ENCODE data around the gene GABRG3. TPM values are rescaled to one million over a fixed set of nuclear protein-coding genes. Genes with fewer than 3 reads are reported as not detected.

The GABRG3 gene
- total and polyA plus RNA-seq, 12 donors: 0.08 to 1.1 (median 0.44) TPM; not detected in 5

GRCh38 chr15:27422997-27423396 is 452.0 kb downstream of the GABRG3 start:
- Histone ChIP-seq H3K4me1 (replicated peaks in 1 of 2) (no peaks in the 10 kb centered on the region), H3K36me3 (replicated peaks in 1 of 2) (no peaks in the 10 kb centered on the region), H3K27me3 (no peaks in the 10 kb centered on the region), H3K9me3 (replicated peaks in 1 of 3) (no peaks in the 10 kb centered on the region), H3K27ac (no peak overlapping the region), H3K4me3 (no peak overlapping the region)
- intact Hi-C loops (cut with DNase I): no loop called here
- TF ChIP-seq CTCF (IDR thresholded peaks at IDR 0.05) (no peak), POLR2A (IDR thresholded peaks at IDR 0.05) (no peak)
- no peak for DNase-seq

- DNase-seq: no peak
- Histone ChIP-seq H3K27me3 (no peaks in the 10 kb centered on the region), H3K36me3 (replicated peaks in 1 of 2) (no peaks in the 10 kb centered on the region), H3K27ac (no peak overlapping the region), H3K4me1 (replicated peaks in 1 of 2) (no peaks in the 10 kb centered on the region), H3K9me3 (replicated peaks in 1 of 3) (peaks cover 0 to 6% (median 0%) of the 10 kb centered on the region in 3 donors), H3K4me3 (no peak overlapping the region)
- no peak for TF ChIP-seq CTCF (IDR thresholded peaks at IDR 0.05)
- TF ChIP-seq POLR2A (IDR thresholded peaks at IDR 0.05): no peak
- WGBS, 4 donors: 41 to 61% (median 50%) methylated on average over 1 of the region's 1 CpG
- intact Hi-C loops (cut with DNase I): no loop called here
These were observed 455.8 kb downstream of the GABRG3 start for GRCh38 chr15:27426805-27427204.

GRCh38 chr15:27427276-27427675 is 456.3 kb downstream of the GABRG3 start:
- intact Hi-C loops (cut with DNase I): no loop called here
- WGBS, 4 donors: 82 to 95% (median 91%) methylated on average over 1 of the region's 1 CpG
- H3K4me1 ChIP-seq (replicated peaks in 1 of 2): no peaks in the 10 kb centered on the region
- DNase-seq: no peak
- H3K9me3 ChIP-seq (replicated peaks in 1 of 3): peaks cover 0 to 6% (median 0%) of the 10 kb centered on the region in 3 donors
- no peak overlapping the region for H3K27ac ChIP-seq
- no peaks in the 10 kb centered on the region for H3K27me3 ChIP-seq
- H3K4me3 ChIP-seq: no peak overlapping the region
- no peaks in the 10 kb centered on the region for H3K36me3 ChIP-seq (replicated peaks in 1 of 2)
- TF ChIP-seq POLR2A (IDR thresholded peaks at IDR 0.05) (no peak), CTCF (IDR thresholded peaks at IDR 0.05) (no peak)

- intact Hi-C loops (cut with DNase I): no loop called here
- no peaks in the 10 kb centered on the region for H3K27me3 ChIP-seq
- H3K4me1 ChIP-seq (replicated peaks in 1 of 2): no peaks in the 10 kb centered on the region
- H3K36me3 ChIP-seq (replicated peaks in 1 of 2): no peaks in the 10 kb centered on the region
- TF ChIP-seq CTCF (IDR thresholded peaks at IDR 0.05): no peak
- no peak for TF ChIP-seq POLR2A (IDR thresholded peaks at IDR 0.05)
- H3K4me3 ChIP-seq: no peak overlapping the region
- WGBS, 4 donors: 82 to 96% (median 93%) methylated on average over 3 of the region's 3 CpGs
- peaks cover 0 to 6% (median 0%) of the 10 kb centered on the region in 3 donors for H3K9me3 ChIP-seq (replicated peaks in 1 of 3)
- no peak overlapping the region for H3K27ac ChIP-seq
- no peak for DNase-seq
These were observed 457.2 kb downstream of the GABRG3 start for GRCh38 chr15:27428151-27428550.

Measured in adrenal gland (tissue), 12 donors.